HL-60 (cell line): Measurements from ENCODE around the gene HOXB13.
A peak's percentile ranks its signal among the peaks of the same experiment; 100 is the strongest.

ENCODE experiments used
- DNase-seq, 2 experiments: peaks; one replicate each; pipeline ENCODE4 v3.0.0-alpha.2; 2010 to 2020; ENCODE audit warnings: low read depth in 1 of 2, low spot score in 1 of 2
- H3K27ac ChIP-seq: fragments of 250-450 bp; sonication (Bioruptor Pico); replicated peaks from 2 replicates; pipeline ENCODE4 v1.5.1; 2020; ENCODE audit warnings: mild to moderate bottlenecking, moderate library complexity
- H3K27me3 ChIP-seq: fragments of 250-450 bp; sonication (Bioruptor Pico); 2 replicates; pipeline ENCODE4 v1.5.1; 2021; ENCODE audit warnings: mild to moderate bottlenecking, moderate library complexity; ENCODE audit not compliant: insufficient read depth, poor library complexity, severe bottlenecking
- H3K4me3 ChIP-seq: replicated peaks from 2 replicates; pipeline ENCODE4 v1.5.1; 2011; ENCODE audit warnings: mild to moderate bottlenecking, control low read depth, low read length; ENCODE audit not compliant: insufficient read depth
- CTCF ChIP-seq: IDR thresholded peaks from one replicate; pipeline ENCODE4 v1.5.1; 2011; ENCODE audit warnings: low read length, control low read depth, inconsistent platforms; ENCODE audit not compliant: insufficient read depth
- GABPA ChIP-seq: IDR thresholded peaks from 2 replicates; pipeline ENCODE4 v1.6.1; 2012; ENCODE audit warnings: low read depth
- POLR2AphosphoS5 ChIP-seq: IDR thresholded peaks from 2 replicates; pipeline ENCODE4 v1.6.1; 2012; ENCODE audit warnings: low read depth
- REST ChIP-seq: IDR thresholded peaks from 2 replicates; pipeline ENCODE4 v1.6.1; 2012; ENCODE audit warnings: low read depth; ENCODE audit not compliant: insufficient replicate concordance
- SPI1 ChIP-seq: IDR thresholded peaks from 2 replicates; pipeline ENCODE4 v1.6.1; 2012; ENCODE audit warnings: low read depth, mild to moderate bottlenecking, borderline replicate concordance

HOXB13 gene

GRCh38 chr17:48757524-48757961 is 29.0 kb upstream of the HOXB13 start:
- peaks cover 31% of the 10 kb centered on the region for H3K27me3 ChIP-seq
- TF ChIP-seq GABPA = no peak
- TF ChIP-seq SPI1 = no peak
- TF ChIP-seq CTCF = no peak
- no peak for TF ChIP-seq POLR2AphosphoS5
- TF ChIP-seq REST = no peak
- H3K27ac ChIP-seq = no peak overlapping the region
- no peak for DNase-seq
- H3K4me3 ChIP-seq = no peak overlapping the region

GRCh38 chr17:48756830-48757251 is 28.3 kb upstream of the HOXB13 start:
- no peak overlapping the region for H3K4me3 ChIP-seq
- peak in 1 of 2 experiments; percentile 11 for DNase-seq
- no peak overlapping the region for H3K27ac ChIP-seq
- TF ChIP-seq POLR2AphosphoS5 (no peak), SPI1 (peak; percentile 27; the same call in 1 of the 2 replicates)
- H3K27me3 ChIP-seq = peaks cover 38% of the 10 kb centered on the region

- peaks cover 51% of the 10 kb centered on the region for H3K27me3 ChIP-seq
- TF ChIP-seq SPI1 (peak; percentile 46; the same call in 1 of the 2 replicates), POLR2AphosphoS5 (no peak)
- no peak overlapping the region for H3K27ac ChIP-seq
- peak in 1 of 2 experiments; percentile 5 for DNase-seq
- H3K4me3 ChIP-seq = no peak overlapping the region
These were observed 26.8 kb upstream of the HOXB13 start for GRCh38 chr17:48755356-48755755.

GRCh38 chr17:48754500-48755261 is 26.1 kb upstream of the HOXB13 start:
- TF ChIP-seq POLR2AphosphoS5 (no peak), GABPA (no peak), CTCF (no peak), SPI1 (no peak), REST (no peak)
- Histone ChIP-seq H3K27me3 (peaks cover 58% of the 10 kb centered on the region), H3K27ac (no peak overlapping the region), H3K4me3 (no peak overlapping the region)
- no peak for DNase-seq
